HAP-1 (cell line): Measurements from ENCODE around the gene CFAP45.
A peak's percentile ranks its signal among the peaks of the same experiment; 100 is the strongest.

Source experiments
- DNase-seq, 2 experiments: peaks; one replicate each; pipeline ENCODE4 v3.0.0-alpha.2; 2016 to 2020; ENCODE audit warnings: low spot score in 2 of 2
- H3K27me3 ChIP-seq: fragments of 250-450 bp; sonication (Bioruptor Pico); 2 replicates; pipeline ENCODE4 v1.5.1; 2020; ENCODE audit warnings: low read depth, mild to moderate bottlenecking, moderate library complexity
- H3K36me3 ChIP-seq: fragments of 250-450 bp; sonication (Bioruptor Pico); replicated peaks from 2 replicates; pipeline ENCODE4 v1.5.1; 2020; ENCODE audit warnings: mild to moderate bottlenecking
- H3K4me1 ChIP-seq: fragments of 250-450 bp; sonication (Bioruptor Pico); 2 replicates; pipeline ENCODE4 v1.5.1; 2020; ENCODE audit warnings: mild to moderate bottlenecking
- H3K4me3 ChIP-seq: fragments of 250-450 bp; sonication (Bioruptor Pico); 2 replicates; pipeline ENCODE4 v1.5.1; 2020; ENCODE audit warnings: mild to moderate bottlenecking, moderate library complexity
- H3K9me3 ChIP-seq: fragments of 250-450 bp; sonication (Bioruptor Pico); 2 replicates; pipeline ENCODE4 v1.5.1; 2020; ENCODE audit warnings: mild to moderate bottlenecking, moderate library complexity
- in situ Hi-C: fragments of 300-500 bp; cut with MboI; formaldehyde crosslinking; loops from 3 replicates; pipeline ENCODE4 v1.14.3; 2020; ENCODE audit warnings: low sequenced_read_pairs, inconsistent platforms, mixed read lengths

CFAP45 gene

GRCh38 chr1:159862031-159862430 lies 37.9 kb downstream of the CFAP45 start:
- in situ Hi-C loops: no loop called here
- DNase-seq: no peak
- Histone ChIP-seq H3K4me3 (no peak overlapping the region), H3K9me3 (no peaks in the 10 kb centered on the region), H3K27me3 (peaks cover 3% of the 10 kb centered on the region; the same call in 1 of the 2 replicates), H3K36me3 (no peaks in the 10 kb centered on the region), H3K4me1 (no peaks in the 10 kb centered on the region)

- no peak for DNase-seq
Observed at GRCh38 chr1:159861218-159861617, 38.7 kb downstream of the CFAP45 start.

GRCh38 chr1:159860456-159860855 lies 39.5 kb downstream of the CFAP45 start:
- peaks cover 3% of the 10 kb centered on the region; the same call in 1 of the 2 replicates for H3K27me3 ChIP-seq
- no peak for DNase-seq
- H3K4me3 ChIP-seq: no peak overlapping the region
- H3K9me3 ChIP-seq: no peaks in the 10 kb centered on the region
- no peaks in the 10 kb centered on the region for H3K4me1 ChIP-seq
- in situ Hi-C loops: no loop called here
- no peaks in the 10 kb centered on the region for H3K36me3 ChIP-seq

More at GRCh38 chr1:159861218-159861617, 38.7 kb downstream of the CFAP45 start:
- H3K27me3 ChIP-seq: peaks cover 3% of the 10 kb centered on the region; the same call in 1 of the 2 replicates
- no peaks in the 10 kb centered on the region for H3K4me1 ChIP-seq
- no peaks in the 10 kb centered on the region for H3K36me3 ChIP-seq
- no peaks in the 10 kb centered on the region for H3K9me3 ChIP-seq
- no peak overlapping the region for H3K4me3 ChIP-seq
- in situ Hi-C loops: no loop called here

- H3K36me3 ChIP-seq: no peaks in the 10 kb centered on the region
- no peak overlapping the region for H3K4me3 ChIP-seq
- H3K27me3 ChIP-seq: peaks cover 3% of the 10 kb centered on the region; the same call in 1 of the 2 replicates
- in situ Hi-C loops: no loop called here
- no peaks in the 10 kb centered on the region for H3K9me3 ChIP-seq
- no peak for DNase-seq
- H3K4me1 ChIP-seq: no peaks in the 10 kb centered on the region
Observed at GRCh38 chr1:159859767-159860322, 40.1 kb downstream of the CFAP45 start.

GRCh38 chr1:159857889-159858288 lies 42.1 kb downstream of the CFAP45 start:
- in situ Hi-C loops: no loop called here
- Histone ChIP-seq H3K27me3 (peaks cover 3% of the 10 kb centered on the region; the same call in 1 of the 2 replicates), H3K4me1 (peaks cover 3% of the 10 kb centered on the region; the same call in 1 of the 2 replicates), H3K36me3 (no peaks in the 10 kb centered on the region), H3K4me3 (no peak overlapping the region), H3K9me3 (no peaks in the 10 kb centered on the region)
- no peak for DNase-seq

- Histone ChIP-seq H3K4me3 (no peak overlapping the region), H3K9me3 (no peaks in the 10 kb centered on the region), H3K36me3 (no peaks in the 10 kb centered on the region), H3K27me3 (no peaks in the 10 kb centered on the region), H3K4me1 (peaks cover 3% of the 10 kb centered on the region; the same call in 1 of the 2 replicates)
- in situ Hi-C loops: no loop called here
- no peak for DNase-seq
Observed at GRCh38 chr1:159856576-159856975, 43.4 kb downstream of the CFAP45 start.

- H3K36me3 ChIP-seq: no peaks in the 10 kb centered on the region
- H3K4me1 ChIP-seq: peaks cover 3% of the 10 kb centered on the region; the same call in 1 of the 2 replicates
- DNase-seq: no peak
- H3K9me3 ChIP-seq: no peaks in the 10 kb centered on the region
- no peak overlapping the region for H3K4me3 ChIP-seq
- H3K27me3 ChIP-seq: no peaks in the 10 kb centered on the region
- in situ Hi-C loops: no loop called here
Observed at GRCh38 chr1:159855709-159856108, 44.3 kb downstream of the CFAP45 start.

GRCh38 chr1:159854693-159855192 lies 45.2 kb downstream of the CFAP45 start:
- H3K9me3 ChIP-seq: no peaks in the 10 kb centered on the region
- H3K36me3 ChIP-seq: no peaks in the 10 kb centered on the region
- H3K4me1 ChIP-seq: peaks cover 3% of the 10 kb centered on the region; the same call in 1 of the 2 replicates
- in situ Hi-C loops: no loop called here
- no peaks in the 10 kb centered on the region; the same call in 1 of the 2 replicates for H3K27me3 ChIP-seq
- DNase-seq: peak; percentile 53 to 78
- H3K4me3 ChIP-seq: peak overlapping the region; percentile 28

- DNase-seq: peak; percentile 17 to 75
- Histone ChIP-seq H3K4me3 (peak overlapping the region; percentile 28), H3K27me3 (no peaks in the 10 kb centered on the region; the same call in 1 of the 2 replicates), H3K4me1 (peaks cover 3% of the 10 kb centered on the region; the same call in 1 of the 2 replicates), H3K36me3 (no peaks in the 10 kb centered on the region), H3K9me3 (no peaks in the 10 kb centered on the region)
- in situ Hi-C loops: no loop called here
Observed at GRCh38 chr1:159854116-159854692, 45.8 kb downstream of the CFAP45 start.

GRCh38 chr1:159853417-159854115 lies 46.4 kb downstream of the CFAP45 start:
- no peaks in the 10 kb centered on the region; the same call in 1 of the 2 replicates for H3K27me3 ChIP-seq
- H3K9me3 ChIP-seq: no peaks in the 10 kb centered on the region
- H3K4me3 ChIP-seq: no peak overlapping the region
- peaks cover 3% of the 10 kb centered on the region; the same call in 1 of the 2 replicates for H3K4me1 ChIP-seq
- H3K36me3 ChIP-seq: no peaks in the 10 kb centered on the region
- in situ Hi-C loops: no loop called here
- DNase-seq: no peak

GRCh38 chr1:159851407-159851806 lies 48.6 kb downstream of the CFAP45 start:
- H3K27me3 ChIP-seq: no peaks in the 10 kb centered on the region; the same call in 1 of the 2 replicates
- H3K9me3 ChIP-seq: no peaks in the 10 kb centered on the region
- no peak for DNase-seq
- H3K4me1 ChIP-seq: peaks cover 3% of the 10 kb centered on the region; the same call in 1 of the 2 replicates
- no peaks in the 10 kb centered on the region for H3K36me3 ChIP-seq
- no peak overlapping the region for H3K4me3 ChIP-seq
- in situ Hi-C loops: no loop called here

GRCh38 chr1:159849626-159850366 lies 50.2 kb downstream of the CFAP45 start:
- in situ Hi-C loops: no loop called here
- no peaks in the 10 kb centered on the region for H3K36me3 ChIP-seq
- peaks cover 3% of the 10 kb centered on the region; the same call in 1 of the 2 replicates for H3K4me1 ChIP-seq
- no peak overlapping the region for H3K4me3 ChIP-seq
- DNase-seq: no peak
- H3K9me3 ChIP-seq: no peaks in the 10 kb centered on the region
- no peaks in the 10 kb centered on the region; the same call in 1 of the 2 replicates for H3K27me3 ChIP-seq

GRCh38 chr1:159848326-159848725 lies 51.6 kb downstream of the CFAP45 start:
- no peak for DNase-seq

More at GRCh38 chr1:159848326-159848725, 51.6 kb downstream of the CFAP45 start:
- Histone ChIP-seq H3K27me3 (no peaks in the 10 kb centered on the region; the same call in 1 of the 2 replicates), H3K36me3 (no peaks in the 10 kb centered on the region), H3K9me3 (no peaks in the 10 kb centered on the region), H3K4me1 (no peaks in the 10 kb centered on the region), H3K4me3 (no peak overlapping the region)
- in situ Hi-C loops: no loop called here
